Brain pericyte (primary cell): ENCODE data around the gene TLX1.

Experiments
- DNase-seq: peaks from one replicate; pipeline ENCODE4 v3.0.0-alpha.2; 2012; ENCODE audit warnings: low read depth, low spot score

TLX1 gene

DNA sequence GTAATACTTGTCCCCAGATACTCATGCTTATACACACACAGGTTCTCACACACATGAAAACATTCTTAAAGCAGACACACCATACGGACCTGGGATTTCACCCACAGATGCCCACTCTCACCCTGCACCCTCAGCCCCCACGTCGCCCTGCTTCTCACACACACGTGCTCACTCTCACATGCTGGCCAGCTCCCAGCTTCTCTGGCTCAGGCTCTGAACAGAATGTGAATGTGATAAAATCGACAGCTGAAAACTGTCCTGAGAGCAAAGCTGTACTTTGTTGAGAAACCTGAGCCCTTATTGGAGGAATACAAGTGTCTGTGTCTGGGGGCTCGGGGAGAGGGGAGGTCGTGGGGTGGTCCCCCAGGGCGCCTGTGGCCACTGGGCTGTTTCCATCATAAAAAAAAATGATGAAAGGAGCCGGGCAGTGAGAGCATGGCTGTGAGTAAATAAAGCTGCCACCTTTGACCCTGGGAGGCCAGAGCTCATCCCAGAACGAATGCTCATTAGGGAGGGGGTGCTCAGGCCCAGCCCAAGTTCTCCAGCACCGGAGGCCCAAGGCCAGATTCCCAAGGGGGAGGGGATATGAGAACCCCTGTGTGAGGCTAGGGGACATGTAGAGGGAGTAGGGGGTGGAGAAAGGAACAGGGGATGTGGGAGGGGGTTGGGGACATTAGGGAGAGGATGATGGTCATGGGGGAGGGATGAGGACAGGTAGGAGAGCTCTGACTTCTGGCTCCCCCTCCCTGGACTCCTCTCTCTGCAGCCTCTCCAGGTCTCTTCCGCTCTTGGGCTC is 18.1 kb upstream of the TLX1 start:
- DNase-seq = no peak

DNA sequence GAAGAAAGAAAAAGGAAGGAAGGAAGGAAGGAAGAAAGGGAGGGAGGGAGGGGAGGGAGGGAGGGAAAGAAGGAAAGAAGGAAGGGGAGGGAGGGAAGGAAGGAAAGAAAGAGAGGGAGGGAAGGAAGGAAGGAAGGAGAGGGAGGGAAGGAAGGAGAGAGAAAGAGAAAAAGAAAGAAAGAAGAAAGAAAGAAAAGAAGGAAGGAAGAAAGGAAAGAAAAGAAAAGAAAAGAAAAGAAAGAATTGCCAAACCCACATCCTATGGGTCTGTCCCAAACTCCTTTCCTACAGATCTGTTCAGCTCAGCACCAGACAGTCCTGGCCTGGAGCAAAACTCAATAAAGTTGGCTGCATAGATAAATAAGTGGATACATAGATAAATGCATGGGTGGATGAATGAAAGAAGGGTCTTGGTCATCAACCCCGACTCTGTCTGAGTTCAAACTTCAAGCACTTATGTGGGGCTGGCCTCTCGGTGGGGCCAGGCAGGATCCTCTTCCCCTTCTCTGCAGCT is 17.2 kb upstream of the TLX1 start:
- DNase-seq = no peak

DNA sequence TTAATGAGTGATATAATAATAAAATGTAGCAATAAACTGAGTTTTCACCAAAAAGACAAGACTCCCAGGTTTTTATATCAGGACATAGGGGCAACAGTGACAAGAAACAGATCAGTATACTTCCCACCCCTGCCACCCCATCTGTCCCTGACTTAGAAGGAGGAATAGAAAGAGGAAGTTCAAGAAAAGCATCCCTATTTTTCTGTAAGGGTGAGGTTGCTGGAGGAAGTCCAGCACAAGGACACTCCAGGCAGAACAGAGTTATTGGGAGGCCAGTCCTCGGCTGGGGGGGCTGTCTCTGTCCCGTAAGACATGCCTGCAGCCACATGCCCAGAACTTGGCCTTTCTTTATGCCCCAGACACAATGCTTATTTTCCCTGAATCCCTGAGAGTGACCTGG is 16.5 kb upstream of the TLX1 start:
- DNase-seq = no peak

DNA sequence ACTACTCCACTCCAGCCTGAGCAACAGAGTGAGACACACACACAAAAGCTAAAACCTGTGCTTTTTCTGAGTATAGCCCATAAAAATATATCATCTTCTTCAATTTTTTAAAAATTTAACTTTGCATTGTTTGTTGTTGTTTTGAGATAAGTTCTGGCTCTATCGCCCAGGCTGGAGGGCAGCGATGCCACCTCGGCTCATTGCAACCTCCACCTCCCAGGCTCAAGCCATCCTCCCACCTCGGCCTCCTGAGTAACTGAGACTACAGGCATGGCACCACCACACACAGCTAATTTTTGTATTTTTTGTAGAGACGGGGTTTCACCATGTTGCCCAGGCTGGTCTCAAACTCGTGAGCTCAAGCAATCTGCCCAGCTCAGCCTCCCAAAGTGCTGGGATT is 14.3 kb upstream of the TLX1 start:
- no peak for DNase-seq

DNA sequence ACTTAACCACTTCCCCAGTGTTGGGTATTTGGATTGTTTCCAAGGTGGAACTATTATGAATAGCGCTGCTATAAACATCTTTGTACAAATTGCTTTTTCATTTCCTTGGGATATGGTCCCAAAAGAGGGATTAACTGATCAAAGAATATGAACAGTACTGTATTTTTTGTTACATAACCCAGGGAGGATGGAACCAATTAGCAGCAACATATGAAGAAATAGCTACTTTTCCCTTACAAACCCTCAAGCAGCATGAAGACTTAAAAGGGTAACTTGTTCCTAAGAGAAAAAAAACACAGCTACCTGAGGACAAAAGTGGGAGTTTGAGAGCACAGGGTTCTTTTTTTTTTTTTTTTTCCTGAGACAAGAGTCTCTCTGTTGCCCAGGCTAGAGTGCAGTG is 13.1 kb upstream of the TLX1 start:
- DNase-seq = no peak

DNA sequence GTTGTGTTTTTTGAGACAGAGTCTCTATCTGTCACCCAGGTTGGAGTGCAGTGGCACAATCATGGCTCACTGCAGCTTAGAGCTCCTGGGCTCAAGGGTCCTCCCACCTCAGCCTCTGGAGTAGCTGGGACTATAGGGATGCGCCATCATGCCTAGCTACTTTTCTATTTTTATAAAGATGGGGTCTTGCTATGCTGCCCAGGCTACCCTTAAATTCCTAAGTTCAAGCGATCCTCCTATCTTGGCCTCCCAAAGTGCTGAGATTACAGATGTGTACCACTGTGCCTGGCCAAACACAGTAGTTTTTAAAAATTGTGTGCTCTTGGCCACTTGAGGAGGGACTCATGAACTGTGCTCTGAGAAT is 10.6 kb upstream of the TLX1 start:
- no peak for DNase-seq

DNA sequence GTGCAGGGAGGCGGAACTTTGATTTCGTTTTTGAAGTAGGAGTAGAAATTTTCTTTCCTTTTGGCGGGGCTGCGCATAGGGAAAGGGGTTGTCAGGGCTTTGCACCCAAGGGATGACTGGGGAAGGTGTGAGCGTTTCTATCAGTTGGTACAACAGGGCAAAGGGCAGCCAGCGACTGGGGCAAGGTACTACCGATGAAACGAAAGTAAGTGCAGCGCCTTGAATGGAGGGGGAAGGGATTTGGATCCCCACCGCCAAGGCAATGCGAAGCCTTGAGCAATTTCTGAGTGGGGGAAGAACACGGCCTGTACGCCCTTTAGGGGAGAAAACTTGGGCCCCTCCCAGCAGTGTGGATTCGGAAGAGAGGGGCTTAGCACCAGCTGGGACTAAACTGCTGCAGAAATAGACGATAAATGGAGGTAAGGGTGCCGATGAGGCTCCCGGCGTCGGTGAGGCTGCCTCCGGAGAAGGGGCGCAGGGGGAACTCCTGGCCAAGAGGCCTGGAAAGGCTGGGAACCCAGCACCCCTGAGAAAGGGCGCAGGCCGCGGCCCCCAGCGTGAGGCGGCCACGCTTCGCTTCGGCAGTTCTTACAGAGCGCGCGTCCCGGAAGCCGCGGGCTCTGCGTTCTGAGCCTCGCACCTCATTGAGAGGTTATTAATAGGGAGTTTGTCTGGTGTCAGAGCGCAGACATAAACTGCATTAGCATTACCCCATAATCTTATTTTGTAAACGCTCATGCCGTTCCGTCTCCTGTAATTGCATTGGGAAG is 10.0 kb upstream of the TLX1 start:
- no peak for DNase-seq

DNA sequence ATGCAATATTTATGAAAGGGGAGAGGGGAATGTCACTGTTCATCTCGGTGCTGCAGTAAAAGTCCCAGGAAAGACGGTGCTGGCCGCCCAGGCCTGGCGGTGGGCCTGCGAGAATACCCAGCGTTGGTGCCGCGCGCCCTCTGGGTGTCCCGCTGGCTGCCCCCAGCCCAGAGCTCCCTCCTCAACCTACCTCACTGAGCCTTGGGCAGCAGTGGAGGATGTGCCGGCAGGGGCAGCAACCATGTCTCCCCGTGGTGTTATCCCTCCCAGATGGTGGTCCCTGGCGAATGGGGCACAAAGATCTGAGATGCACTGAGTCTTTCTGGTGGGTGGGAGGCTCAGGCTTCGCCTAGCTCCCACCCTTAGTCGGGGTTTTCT is 9.5 kb upstream of the TLX1 start:
- no peak for DNase-seq

DNA sequence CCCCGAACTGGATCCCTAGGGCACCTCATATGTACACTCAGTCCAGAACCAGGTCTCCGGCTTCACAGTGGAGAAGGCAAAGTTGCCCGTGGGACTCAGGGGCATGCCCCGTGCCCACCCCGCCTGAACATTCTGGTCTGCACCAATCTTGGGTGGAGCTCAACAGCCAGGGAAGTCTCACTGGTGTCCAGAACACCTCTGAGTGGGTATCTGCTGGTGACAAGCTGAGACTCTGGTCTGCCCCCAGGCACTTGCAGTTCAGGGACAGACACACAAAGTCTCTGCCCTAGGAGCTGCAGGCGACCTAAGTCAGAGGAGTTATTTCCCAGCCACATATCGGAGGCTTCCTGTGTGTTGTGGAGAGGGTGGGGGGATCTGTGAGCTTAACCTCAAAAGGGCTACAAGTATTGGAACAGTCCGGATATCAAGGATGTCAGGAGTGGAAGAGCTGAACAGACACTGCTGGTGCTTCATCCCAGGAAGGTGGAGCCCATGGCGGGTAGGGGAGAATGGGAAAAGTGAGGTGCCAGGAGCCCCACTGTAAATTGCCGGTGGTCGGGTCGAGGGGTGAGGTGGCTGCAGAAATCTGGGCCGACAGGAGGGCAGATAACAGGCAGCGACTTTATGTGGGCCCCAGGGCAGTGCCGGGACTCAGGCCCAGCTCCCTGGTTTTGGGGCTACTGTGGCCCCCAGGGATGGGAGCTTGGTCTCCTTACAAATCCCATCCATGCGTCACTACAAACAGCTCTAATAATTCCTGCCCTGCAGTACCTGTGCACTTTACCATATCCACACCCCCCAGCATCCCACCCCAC is 8.6 kb upstream of the TLX1 start:
- DNase-seq = no peak

DNA sequence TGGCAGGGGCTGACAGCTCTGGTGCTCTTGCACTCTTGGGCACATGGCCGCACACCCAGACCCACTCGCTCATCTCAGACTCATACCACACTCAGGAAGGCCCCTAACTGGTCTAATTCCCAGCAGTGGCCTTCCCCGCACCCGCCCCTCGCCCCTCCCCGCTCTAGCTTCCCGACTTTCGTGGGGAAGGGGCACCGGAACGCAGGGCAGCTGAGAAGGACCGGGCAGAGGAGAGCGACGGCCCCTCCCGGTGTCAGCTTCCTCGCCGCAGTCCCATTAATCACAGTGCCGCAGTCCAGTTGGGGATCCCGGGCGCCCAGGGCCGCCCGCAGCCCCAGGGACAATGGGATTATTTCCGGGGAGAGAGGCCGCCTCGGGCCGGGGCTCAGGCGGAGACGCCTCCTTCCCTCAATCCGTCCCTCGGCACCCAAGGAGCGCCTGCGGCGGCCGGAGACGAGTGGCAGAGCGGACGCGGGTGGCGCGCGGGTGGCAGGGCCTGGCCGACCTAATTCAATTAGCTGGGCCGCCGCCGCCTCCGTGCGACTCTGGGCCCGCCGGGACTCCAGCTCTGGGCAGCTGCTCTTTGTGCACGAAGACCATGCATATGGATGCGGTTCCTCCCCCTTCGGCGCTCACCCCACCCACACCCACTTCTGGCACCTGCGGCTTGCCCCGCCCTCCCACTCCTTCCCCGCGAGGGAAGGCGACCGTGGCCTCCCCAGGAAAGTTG is 7.8 kb upstream of the TLX1 start:
- no peak for DNase-seq

DNA sequence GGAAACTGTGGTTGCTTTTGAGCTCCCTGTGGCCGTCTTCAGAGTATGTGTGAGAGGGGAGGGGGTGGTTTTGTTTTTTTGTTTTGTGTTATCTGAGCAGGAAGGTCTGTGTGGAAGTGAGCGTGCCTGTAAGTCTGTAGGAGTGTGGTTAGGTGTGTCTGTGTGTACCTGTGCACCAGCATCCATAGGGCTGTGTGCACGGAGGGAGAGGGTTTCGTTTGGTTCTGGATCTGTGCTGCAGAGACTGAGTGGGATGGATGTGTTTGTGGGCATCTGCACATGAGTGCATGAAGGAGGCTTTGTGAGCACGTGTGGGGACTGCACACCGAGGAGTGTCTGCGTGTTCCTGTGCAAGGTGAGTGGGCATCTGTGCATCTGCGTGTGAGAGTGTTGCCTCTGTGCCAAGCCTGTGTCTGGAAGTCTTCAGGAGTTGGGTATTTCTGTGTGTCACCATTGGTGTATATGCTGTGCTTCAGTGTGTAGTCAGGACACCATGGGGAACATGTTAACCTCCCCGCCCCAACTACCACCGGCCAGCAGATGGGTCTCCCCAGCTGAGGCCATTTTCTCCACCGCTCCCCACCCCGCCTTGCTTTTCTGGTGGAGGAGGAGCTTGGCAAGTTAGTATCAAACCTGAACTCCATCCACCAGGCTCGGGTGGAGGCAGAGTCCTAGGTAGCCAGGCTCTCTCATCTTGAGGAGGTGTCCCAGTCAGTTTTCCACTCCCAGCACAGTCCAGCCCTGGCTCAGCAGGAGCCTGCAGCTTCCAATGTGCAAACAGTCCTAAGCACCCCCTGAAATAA is 7.1 kb upstream of the TLX1 start:
- no peak for DNase-seq

DNA sequence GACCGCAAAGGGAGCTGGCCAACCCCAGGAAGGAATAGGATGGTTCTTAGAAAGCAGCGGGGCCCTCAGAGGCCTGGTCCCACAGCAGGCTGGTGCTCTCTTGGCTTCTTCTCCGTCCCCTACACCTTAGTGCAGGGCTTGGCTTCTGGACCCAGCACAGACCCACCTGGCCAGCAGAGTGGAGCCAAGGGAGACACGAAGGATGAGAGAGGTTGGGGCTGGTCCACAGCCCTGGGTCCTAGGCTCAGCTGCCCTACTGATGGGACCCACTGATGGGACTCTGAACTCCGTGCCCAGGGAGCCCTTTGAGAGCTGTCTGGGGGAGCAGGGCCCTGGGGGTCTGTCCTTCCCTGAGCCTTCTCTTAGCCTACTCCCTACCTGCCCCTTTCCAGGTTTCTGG is 6.2 kb upstream of the TLX1 start:
- no peak for DNase-seq

DNA sequence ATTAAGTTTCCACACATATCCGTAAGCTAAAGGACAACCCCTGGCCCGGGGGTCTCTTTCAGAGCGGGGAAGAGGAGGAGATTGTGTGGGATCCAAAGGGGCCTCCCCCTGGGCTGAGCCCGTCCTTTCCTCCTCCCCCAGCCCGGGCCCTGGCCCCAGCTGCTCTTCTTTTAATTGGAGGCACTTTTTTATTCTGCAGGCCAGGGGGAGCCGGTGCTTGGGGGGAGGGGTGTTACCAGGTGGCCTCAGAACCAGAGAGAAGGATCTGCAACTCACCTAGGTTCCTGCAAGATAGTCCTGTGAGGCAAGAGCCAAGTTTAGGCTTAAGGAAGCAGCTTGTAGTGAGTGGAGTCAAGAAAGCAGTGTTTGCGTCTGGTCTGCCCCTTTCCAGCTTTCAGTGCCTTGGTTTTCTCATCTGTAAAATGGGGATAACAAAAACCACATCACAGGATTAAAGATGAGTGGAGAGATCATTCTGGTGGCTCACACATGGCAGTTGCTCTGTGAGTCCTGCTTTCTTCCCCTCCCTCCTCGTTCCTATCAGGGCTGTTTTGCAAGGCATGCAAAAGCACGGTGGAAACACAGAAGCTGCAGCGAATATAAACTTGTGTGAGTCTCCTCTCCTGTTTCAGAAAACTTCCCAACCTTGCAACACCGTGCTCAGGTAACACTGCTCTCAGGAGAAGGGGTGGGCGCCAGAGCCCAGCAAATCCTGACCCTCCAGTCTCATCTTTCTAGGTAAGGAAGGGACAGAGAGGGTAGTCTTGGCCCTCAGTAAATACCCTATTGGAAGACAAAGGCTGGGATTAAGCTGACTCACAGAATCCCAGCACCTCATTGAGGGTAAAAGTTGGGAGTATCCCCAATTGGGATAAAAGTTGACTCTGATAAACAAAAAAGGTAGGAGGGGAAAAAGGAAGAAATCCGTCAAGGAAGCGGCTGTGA is 4.1 kb upstream of the TLX1 start:
- DNase-seq = no peak

DNA sequence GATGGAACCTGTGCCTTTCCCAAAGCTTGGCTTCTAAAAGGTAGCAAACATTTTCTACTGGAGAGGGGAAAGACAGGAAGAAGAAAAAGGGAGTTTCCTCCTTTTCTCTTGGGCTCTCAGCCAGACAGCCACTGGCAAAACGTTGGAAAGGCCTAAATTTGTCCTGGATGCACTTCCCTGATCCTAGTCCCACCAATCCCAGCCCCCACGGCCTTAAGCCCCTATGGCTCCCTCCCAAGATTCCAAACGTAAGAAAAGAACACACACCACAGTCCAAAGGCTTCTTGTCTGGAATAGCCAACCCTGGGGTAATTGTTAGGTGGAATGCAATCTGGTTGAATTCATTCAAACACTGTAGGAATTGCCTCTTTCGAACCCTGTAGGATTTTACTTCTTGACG is 959 bp upstream of the TLX1 start:
- no peak for DNase-seq

DNA sequence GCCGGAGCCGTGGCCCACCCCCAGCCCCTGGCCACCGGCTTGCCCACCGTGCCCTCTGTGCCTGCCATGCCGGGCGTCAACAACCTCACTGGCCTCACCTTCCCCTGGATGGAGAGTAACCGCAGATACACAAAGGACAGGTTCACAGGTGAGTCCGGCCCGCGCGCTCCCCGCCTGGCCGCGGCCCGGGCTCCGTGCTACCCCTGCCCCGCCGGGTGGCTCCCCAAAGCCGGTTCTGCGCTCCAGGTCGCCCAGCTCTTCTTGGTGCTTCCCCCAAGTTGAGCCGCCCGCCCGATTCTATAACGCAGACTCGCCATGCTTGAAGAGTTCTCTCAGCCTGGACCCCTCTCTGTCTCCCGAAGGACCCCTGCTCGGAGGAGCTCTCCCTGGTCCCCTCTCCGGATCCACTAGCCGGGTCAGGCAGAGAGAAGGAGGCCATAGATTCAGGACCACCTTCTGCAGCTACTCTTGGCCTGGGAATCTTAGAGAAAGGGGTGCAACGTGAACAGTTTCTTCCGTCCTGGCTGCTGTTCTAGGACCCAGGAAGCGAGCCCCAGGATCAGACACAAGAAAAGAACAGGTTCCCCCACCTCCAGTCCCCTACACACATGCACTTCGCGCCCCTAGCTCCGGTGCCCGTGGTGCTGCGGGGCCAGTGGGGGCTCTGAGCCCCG is 999 bp downstream of the TLX1 start:
- DNase-seq = no peak

DNA sequence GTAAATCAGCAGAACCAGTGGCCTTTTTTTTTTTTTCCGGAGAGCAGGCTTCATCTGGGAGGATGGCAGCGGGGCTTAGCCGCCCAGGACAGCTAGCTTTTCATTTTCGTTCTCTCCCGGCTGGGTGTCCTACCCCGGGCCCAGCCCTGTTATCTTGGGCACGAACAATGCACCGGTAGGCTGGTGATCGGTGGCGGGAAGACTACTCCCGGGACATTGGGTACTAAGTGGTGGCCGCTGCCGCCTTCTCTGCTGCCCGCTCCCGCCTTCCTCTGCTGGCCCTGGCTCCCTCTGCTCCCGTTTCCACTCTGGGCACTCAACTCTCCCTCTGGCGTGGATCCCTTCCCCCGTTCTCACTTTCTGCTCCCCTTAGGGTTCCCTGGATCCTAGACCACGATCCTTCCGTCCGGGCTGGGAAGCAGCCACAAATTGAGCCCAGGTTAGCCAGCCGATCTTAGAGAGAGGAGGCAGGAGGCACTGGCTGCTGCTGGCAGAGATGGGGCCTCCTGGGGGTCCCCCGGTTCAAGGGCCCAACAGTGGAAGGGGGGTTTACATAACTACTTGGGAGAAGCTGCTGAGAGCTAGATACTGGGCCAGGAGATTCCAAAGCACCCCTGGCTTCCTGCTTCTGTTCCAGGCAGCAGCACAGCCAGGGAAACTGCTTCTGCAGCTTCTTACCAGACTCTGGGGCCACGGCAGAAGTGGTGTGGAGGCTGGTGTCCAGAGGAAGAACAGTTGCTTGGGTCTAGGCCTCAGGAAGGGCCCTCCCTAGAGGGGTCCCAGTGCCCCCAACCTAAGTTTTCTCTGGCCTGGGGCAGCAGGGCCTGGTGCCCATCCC is 1.8 kb downstream of the TLX1 start:
- no peak for DNase-seq

DNA sequence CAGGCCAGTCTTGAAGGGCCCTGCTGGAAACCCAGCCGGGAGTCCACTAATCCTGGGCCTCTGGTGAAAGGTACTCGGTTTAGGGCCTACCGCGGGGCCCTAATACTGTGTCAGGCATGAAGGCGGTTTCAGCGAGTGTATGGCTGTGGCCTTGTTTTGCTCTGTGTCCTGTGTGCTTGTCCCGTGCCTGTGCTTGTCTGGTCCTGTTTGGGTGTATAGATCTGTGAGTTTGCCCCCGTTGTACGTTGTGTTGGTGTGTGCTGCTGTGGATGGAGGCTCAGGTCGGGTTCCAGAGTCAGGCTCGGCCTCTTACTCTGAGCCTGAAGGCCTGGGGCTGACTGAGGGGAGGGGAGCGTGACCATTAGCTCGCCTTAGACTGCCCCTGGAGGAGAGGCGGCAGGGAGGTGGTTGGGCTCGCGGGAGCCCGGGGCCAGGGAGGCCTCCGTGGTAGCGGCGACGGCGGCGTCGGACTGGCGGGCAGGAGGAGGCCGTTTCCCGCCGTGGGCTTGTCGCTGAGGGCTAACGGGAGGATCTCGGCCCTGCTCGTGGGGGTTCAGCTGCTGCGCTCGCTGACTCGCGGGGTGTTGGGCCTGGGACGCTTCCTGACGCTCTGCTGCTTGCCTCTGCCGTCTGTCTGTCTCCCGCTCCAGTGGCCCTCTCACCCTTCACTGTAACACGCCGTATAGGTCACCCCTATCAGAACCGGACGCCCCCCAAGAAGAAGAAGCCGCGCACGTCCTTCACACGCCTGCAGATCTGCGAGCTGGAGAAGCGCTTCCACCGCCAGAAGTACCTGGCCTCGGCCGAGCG is 2.6 kb downstream of the TLX1 start:
- DNase-seq = no peak
